ENCODE measurements around the gene GGN. TPM values are rescaled to one million over a fixed set of nuclear protein-coding genes. Genes with fewer than 3 reads are reported as not detected.
"Not testable (repeated sequence)": the region's sequence is repeated elsewhere in the genome, so short reads cannot be mapped to it uniquely, and the experiment has no call there.

GGN gene
- total RNA-seq, 2 experiments from 2014 or later: 0.14 TPM; not detected in 1

DNA sequence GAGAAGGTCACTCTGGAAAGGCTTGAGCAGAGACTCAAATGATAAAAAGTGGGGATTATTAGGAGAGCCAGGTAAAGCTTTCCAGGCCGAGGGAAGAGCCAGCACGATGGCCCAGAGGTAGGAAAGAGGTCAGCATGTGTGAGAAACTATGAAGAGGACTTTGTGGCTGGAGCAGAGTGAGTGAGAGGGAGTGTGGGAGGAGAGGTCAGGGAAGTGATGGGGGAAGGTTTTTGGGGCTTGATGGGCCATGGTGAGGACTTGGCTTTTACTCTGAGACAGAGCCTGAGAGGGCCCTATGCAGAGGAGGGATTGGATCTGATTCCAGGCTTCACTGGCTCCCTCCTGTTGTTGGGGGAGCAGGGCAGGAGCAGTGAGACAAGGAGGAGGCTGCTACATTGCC, 46.9 kb downstream of the GGN start:
- peaks cover 9% of the 10 kb centered on the region for H3K4me1 Mint-ChIP-seq
- no peak overlapping the region for H3K4me3 Mint-ChIP-seq
- no peaks in the 10 kb centered on the region for H3K27me3 Mint-ChIP-seq
- H3K36me3 Mint-ChIP-seq: no peaks in the 10 kb centered on the region
- no peak for DNase-seq
- H3K9me3 Mint-ChIP-seq: no peaks in the 10 kb centered on the region
- H3K27ac Mint-ChIP-seq: no peak overlapping the region

DNA sequence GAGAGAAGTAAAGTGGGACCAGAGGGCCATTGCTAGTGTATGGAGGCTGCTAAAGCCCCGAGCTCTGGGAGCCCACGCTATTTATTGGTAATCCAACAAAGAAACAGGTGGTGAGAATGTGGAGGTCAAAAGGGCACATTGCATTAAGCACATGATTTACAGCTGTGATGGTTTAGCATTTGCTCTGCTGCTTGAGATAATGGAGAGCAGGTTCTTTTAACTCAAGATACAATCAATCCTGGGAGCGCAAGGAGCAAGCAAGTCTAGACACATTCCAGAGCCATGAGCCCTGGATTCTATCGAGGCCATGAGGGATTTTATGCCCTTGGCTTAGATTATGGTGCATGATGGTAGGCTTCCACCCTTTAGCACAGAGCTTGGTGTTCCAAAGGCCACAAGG, 48.8 kb downstream of the GGN start:
- H3K9me3 Mint-ChIP-seq, H3K27me3 Mint-ChIP-seq, H3K36me3 Mint-ChIP-seq, H3K4me3 Mint-ChIP-seq, H3K27ac Mint-ChIP-seq, H3K4me1 Mint-ChIP-seq, DNase-seq: not testable (repeated sequence)

DNA sequence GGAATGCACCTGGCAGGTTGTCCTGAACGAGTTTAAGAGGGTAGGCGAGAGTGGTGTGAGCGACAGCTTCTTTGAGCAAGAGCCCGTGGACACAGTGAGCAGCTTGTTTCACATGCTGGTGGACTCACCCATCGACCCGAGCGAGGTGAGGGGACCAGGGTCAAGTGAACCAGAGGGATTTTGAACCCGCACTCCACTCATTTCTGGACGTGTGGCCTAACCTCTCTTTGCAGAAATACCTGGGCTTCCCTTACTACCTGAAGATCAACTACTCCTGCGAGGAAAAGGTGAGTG, 50.5 kb downstream of the GGN start:
- Mint-ChIP-seq H3K36me3 (no peaks in the 10 kb centered on the region), H3K27ac (peak overlapping the region; percentile 99), H3K27me3 (no peaks in the 10 kb centered on the region), H3K4me1 (peaks cover 9% of the 10 kb centered on the region), H3K9me3 (no peaks in the 10 kb centered on the region), H3K4me3 (peak overlapping the region; percentile 97)
- no peak for DNase-seq

DNA sequence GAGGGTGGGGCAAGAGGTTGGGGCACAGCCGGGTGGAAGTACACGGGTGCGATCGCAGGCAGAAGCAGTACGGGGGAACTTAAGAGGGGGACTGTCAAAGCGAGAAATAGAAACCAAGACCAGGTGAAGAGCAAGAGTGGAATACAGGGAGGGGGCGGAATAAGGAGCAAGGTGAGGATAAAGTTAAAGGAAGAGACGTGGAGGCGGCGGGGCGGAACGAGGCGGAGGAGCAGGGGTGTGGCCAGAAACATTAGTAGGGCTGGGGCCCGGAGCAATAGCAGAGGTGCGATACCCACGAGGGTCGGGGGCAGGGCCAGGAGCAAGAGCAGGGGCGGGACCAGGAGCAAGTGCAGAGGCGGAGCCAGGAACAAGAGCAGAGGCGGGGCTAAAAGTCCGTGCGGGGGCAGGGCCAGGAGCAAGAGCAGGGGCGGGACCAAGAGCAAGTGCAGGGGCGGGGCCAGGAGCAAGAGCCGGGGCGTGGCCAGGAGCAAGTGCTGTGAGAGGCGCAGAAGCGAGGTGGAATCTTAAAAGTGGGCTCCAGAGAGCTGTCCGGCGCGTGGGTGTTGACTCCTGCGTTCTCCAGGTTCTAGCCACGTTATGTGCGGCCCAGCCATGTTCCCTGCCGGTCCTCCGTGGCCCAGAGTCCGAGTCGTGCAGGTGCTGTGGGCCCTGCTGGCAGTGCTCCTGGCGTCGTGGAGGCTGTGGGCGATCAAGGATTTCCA, 51.0 kb downstream of the GGN start:
- Mint-ChIP-seq H3K27ac (peak overlapping the region; percentile 99), H3K27me3 (no peaks in the 10 kb centered on the region), H3K4me1 (peaks cover 9% of the 10 kb centered on the region), H3K9me3 (no peaks in the 10 kb centered on the region), H3K4me3 (peak overlapping the region; percentile 97), H3K36me3 (no peaks in the 10 kb centered on the region)
- peak; percentile 95 for DNase-seq

DNA sequence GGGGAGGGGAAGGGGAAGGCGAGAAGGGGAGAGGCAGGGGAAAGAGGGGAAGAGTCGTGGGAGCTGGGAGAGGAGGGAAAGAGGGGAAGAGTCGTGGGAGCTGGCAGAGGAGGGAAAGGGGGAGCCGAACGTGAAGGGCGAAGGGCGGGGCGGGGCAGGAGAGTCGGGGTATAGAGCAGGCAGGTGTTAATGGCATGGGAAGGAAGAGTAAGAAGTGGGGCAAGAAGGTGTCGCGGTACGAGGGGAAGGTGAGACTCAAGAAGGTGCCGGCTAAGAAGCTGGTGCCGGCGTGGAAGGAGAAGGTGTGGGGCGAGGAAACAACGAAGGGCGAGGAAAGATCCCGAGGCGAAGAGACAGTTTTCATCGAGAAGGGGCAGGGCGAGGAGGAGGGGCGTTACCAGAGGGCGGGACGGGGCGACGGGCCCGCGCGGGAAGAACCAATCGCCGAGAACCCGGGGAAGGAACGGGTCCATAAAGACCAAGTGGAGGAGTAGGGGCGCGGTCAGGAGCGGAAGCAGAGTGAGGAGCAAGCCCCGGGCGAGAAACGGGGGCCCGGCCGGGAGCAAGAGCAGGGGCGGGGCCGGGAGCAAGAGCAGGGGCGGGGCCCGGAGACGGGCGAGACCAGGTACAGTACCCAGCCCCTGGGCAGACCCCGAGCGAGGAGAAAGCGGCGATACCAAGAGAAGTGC, 51.7 kb downstream of the GGN start:
- Mint-ChIP-seq H3K4me1 (peaks cover 9% of the 10 kb centered on the region), H3K9me3 (no peaks in the 10 kb centered on the region)
- peak; percentile 96 for DNase-seq

More for the DNA sequence above, 51.7 kb downstream of the GGN start:
- Mint-ChIP-seq H3K36me3 (no peaks in the 10 kb centered on the region), H3K4me3 (peak overlapping the region; percentile 97), H3K27me3 (no peaks in the 10 kb centered on the region), H3K27ac (peak overlapping the region; percentile 99)

Other genes with a start within 250 kb of the GGN start
- under 1 TPM; 0.41 to 0.50 TPM for gene DPF1, start 163.8 kb downstream of the GGN start, total RNA-seq
- not detected for gene PPP1R14A, start 131.7 kb downstream of the GGN start, total RNA-seq
- gene SPINT2, start 123.5 kb downstream of the GGN start, total RNA-seq: 10 to 100 TPM; 28.2 to 31.7 TPM
- gene C19orf33, start 83.8 kb downstream of the GGN start, total RNA-seq: not detected
- 10 to 100 TPM; 57.3 to 63.0 TPM for gene YIF1B, start 72.1 kb downstream of the GGN start, total RNA-seq
- 1 to 10 TPM; 6.6 to 6.9 TPM for gene KCNK6, start 68.2 kb downstream of the GGN start, total RNA-seq
- gene CATSPERG, start 52.2 kb downstream of the GGN start, total RNA-seq: 1 to 10 TPM; 1.9 to 2.1 TPM
- gene PSMD8, start 13.5 kb downstream of the GGN start, total RNA-seq: 100 to 1,000 TPM; 193 to 199 TPM
- under 1 TPM; 0.45 to 0.74 TPM for gene SPRED3, start 663 bp upstream of the GGN start, total RNA-seq
- 1 to 10 TPM; 8.1 to 9.3 TPM for gene FAM98C, start 15.1 kb upstream of the GGN start, total RNA-seq
- gene RASGRP4, start 38.2 kb upstream of the GGN start, total RNA-seq: under 1 TPM; 0.22 to 0.23 TPM
- under 1 TPM; 0.19 to 0.28 TPM for gene RYR1, start 45.7 kb upstream of the GGN start, total RNA-seq
- gene MAP4K1, start 229.9 kb upstream of the GGN start, total RNA-seq: 100 to 1,000 TPM; 169 TPM
- 100 to 1,000 TPM; 312 to 321 TPM for gene EIF3K, start 231.2 kb upstream of the GGN start, total RNA-seq